HG02798 (cell line): ENCODE data around the gene MCIDAS.
A peak's percentile ranks its signal among the peaks of the same experiment; 100 is the strongest.

ENCODE experiments used
- ATAC-seq: cut with Tn5 transposase; IDR thresholded peaks from one replicate; pipeline ENCODE4 v1.9.1; 2021; ENCODE audit warnings: mild to moderate bottlenecking; ENCODE audit not compliant: unreplicated experiment, poor library complexity

Gene MCIDAS

GRCh38 chr5:55222985-55223811 lies 3.9 kb downstream of the MCIDAS start:
- no peak for ATAC-seq

GRCh38 chr5:55222092-55222984 lies 4.8 kb downstream of the MCIDAS start:
- ATAC-seq, result no peak

GRCh38 chr5:55220433-55221185 lies 6.5 kb downstream of the MCIDAS start:
- ATAC-seq, result no peak

- ATAC-seq, result no peak
These were observed 7.3 kb downstream of the MCIDAS start for GRCh38 chr5:55219770-55220169.

- ATAC-seq, result no peak
These were observed 8.1 kb downstream of the MCIDAS start for GRCh38 chr5:55218967-55219366.

- no peak for ATAC-seq
These were observed 15.8 kb downstream of the MCIDAS start for GRCh38 chr5:55211184-55211874.

- no peak for ATAC-seq
These were observed 22.1 kb downstream of the MCIDAS start for GRCh38 chr5:55205001-55205400.

- ATAC-seq, result no peak
These were observed 36.0 kb downstream of the MCIDAS start for GRCh38 chr5:55191165-55191564.

GRCh38 chr5:55188656-55189540 lies 38.2 kb downstream of the MCIDAS start:
- ATAC-seq, result no peak

GRCh38 chr5:55187370-55187769 lies 39.7 kb downstream of the MCIDAS start:
- no peak for ATAC-seq

- no peak for ATAC-seq
These were observed 47.1 kb downstream of the MCIDAS start for GRCh38 chr5:55180016-55180415.

- no peak for ATAC-seq
These were observed 50.0 kb downstream of the MCIDAS start for GRCh38 chr5:55177078-55177477.

GRCh38 chr5:55176176-55176818 lies 50.8 kb downstream of the MCIDAS start:
- ATAC-seq, result no peak

GRCh38 chr5:55175781-55176175 lies 51.3 kb downstream of the MCIDAS start:
- ATAC-seq, result no peak

GRCh38 chr5:55173687-55174230 lies 53.4 kb downstream of the MCIDAS start:
- peak; percentile 3 for ATAC-seq

- ATAC-seq, result peak; percentile 95
These were observed 54.0 kb downstream of the MCIDAS start, which contains the start of gene CDC20B for GRCh38 chr5:55172937-55173686. TSS of gene CDC20B (minus strand) at chr5:55173177. CDS start at chr5:55173000, 177 bp downstream.

- ATAC-seq, result peak; percentile 68
These were observed 54.8 kb downstream of the MCIDAS start for GRCh38 chr5:55172051-55172899.
